ENCODE data around the gene TEDC1.

DNA sequence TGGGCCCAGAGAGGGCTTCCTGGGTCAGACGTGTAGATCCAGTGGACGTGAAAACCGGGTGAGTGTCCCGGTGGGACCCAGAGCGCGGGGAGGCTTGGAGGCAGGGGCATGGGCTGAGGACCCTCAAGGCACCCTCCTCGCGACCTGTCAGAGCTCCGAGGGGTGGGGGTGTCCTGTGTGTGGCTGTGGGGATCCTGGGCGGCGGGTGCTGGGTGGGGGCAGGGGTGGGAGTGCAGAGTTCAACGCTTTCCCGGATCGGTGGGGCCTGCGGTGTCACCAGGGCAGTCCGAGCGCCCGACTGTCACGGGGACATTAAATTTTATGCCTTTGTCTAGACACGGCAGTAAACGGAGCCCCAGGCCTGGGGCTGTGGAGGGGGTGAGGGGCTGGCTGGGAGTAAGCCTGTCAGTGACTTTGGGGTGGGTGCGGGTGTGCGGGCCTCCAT is 36.4 kb downstream of the TEDC1 start:
- TF ChIP-seq, protein P1, sequence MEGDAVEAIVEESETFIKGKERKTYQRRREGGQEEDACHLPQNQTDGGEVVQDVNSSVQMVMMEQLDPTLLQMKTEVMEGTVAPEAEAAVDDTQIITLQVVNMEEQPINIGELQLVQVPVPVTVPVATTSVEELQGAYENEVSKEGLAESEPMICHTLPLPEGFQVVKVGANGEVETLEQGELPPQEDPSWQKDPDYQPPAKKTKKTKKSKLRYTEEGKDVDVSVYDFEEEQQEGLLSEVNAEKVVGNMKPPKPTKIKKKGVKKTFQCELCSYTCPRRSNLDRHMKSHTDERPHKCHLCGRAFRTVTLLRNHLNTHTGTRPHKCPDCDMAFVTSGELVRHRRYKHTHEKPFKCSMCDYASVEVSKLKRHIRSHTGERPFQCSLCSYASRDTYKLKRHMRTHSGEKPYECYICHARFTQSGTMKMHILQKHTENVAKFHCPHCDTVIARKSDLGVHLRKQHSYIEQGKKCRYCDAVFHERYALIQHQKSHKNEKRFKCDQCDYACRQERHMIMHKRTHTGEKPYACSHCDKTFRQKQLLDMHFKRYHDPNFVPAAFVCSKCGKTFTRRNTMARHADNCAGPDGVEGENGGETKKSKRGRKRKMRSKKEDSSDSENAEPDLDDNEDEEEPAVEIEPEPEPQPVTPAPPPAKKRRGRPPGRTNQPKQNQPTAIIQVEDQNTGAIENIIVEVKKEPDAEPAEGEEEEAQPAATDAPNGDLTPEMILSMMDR (IDR thresholded peaks at IDR 0.05) = no peak
- TF ChIP-seq POLR2A (IDR thresholded peaks at IDR 0.05) = no peak

Measured in testis (tissue), 2 donors.